Measurements from ENCODE around the gene ERO1B.
A peak's percentile ranks its signal among the peaks of the same experiment; 100 is the strongest.

The ERO1B gene

DNA sequence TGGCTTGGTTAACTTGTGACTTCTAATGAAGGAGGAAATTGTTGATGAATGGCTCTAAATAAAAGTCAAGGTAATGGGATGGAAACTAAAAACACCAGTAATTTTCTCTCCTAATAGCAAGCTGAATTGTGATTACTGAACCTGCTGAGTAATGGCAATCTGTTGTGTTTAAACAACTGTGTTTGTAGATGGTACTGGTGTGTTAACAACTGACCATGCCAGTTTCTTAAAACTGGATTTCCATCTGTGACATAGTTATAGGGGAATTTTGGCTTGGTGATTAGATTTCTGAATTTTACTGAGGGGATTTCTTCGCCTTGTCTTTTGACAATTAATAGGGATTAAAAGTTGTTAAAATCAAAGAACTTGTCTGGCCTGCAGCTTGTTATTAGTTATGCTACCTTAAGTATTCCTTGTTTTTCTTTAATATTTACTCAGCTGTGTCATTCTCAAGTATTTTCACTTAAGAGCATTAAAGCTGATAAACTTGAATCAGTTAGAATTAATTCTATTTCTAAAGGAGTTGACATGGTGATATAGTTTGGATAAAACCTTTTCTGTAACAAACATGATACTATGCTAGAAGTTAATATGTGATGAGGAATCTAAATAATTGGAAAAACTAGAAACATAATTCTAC, 7.9 kb upstream of the ERO1B start:
- no peak overlapping the region for H2BK120ac ChIP-seq (ENCODE audit: insufficient read depth, low read length, poor library complexity)

DNA sequence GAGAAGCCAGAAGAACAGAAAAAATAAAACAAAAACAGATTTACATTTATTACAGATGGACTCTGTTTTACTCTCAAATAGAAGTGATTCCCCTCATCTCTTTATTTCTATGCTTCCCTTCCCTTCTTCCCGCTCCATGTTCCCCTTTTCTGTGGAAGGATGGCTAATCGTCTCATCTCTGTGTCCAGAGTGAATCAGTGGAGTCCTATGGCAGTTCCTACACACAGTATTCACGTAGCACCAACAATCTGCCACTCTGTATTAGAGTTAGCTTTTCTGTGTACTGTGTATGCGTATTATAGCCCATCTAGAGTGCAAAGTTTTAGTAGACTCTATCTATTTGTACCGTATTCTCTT, 6.8 kb upstream of the ERO1B start:
- Histone ChIP-seq H4K91ac (ENCODE audit: low read depth, low read length) (no peak overlapping the region), H2BK5ac (ENCODE audit: low read depth, low read length, poor library complexity) (no peak overlapping the region), H3K4ac (ENCODE audit: low read depth, low read length) (no peak overlapping the region), H4K12ac (ENCODE audit: low read depth, low read length) (no peak overlapping the region), H3K14ac (ENCODE audit: low read length) (no peak overlapping the region), H3K18ac (ENCODE audit: low read length) (no peak overlapping the region), H4K8ac (ENCODE audit: low read depth, low read length) (no peak overlapping the region), H3K79me1 (ENCODE audit: low read length) (no peaks in the 10 kb centered on the region), H2AFZ (ENCODE audit: insufficient read depth, low read length, poor library complexity) (no peak overlapping the region), H3K36me3 (ENCODE audit: control insufficient read depth in 1 of 2, insufficient read depth in 2 of 2, low read length in 2 of 2) (no peaks in the 10 kb centered on the region), H3K9ac (ENCODE audit: low read length) (no peak overlapping the region), H3K79me2 (ENCODE audit: control insufficient read depth, insufficient read depth, low read length, poor library complexity) (no peaks in the 10 kb centered on the region), H3K4me3 (ENCODE audit: low read depth, low read length) (no peak overlapping the region), H2BK12ac (ENCODE audit: low read length) (no peak overlapping the region), H2BK120ac (ENCODE audit: insufficient read depth, low read length, poor library complexity) (no peak overlapping the region), H3K9me3 (ENCODE audit: insufficient read depth, low read depth, low read length) (no peaks in the 10 kb centered on the region), H3K27me3 (ENCODE audit: insufficient read depth, low read length) (no peaks in the 10 kb centered on the region), H3K23ac (ENCODE audit: low read length) (no peak overlapping the region), H2AK5ac (ENCODE audit: low read length) (no peak overlapping the region), H3K27ac (ENCODE audit: low read depth, low read length) (no peak overlapping the region), H3K4me2 (ENCODE audit: low read length) (no peak overlapping the region), H3K4me1 (ENCODE audit: control insufficient read depth in 1 of 2, insufficient read depth in 2 of 2, low read length in 2 of 2) (no peaks in the 10 kb centered on the region)
- DNase-seq: no peak
- no CpG with 5 or more reads among the region's 5 CpGs for WGBS (ENCODE audit: extremely low coverage, insufficient coverage, insufficient read length)

More for the DNA sequence above, 7.9 kb upstream of the ERO1B start:
- H2AFZ ChIP-seq (ENCODE audit: insufficient read depth, low read length, poor library complexity): no peak overlapping the region
- H4K8ac ChIP-seq (ENCODE audit: low read depth, low read length): no peak overlapping the region
- no peak overlapping the region for H3K27ac ChIP-seq (ENCODE audit: low read depth, low read length)
- H3K27me3 ChIP-seq (ENCODE audit: insufficient read depth, low read length): no peaks in the 10 kb centered on the region
- H3K4me3 ChIP-seq (ENCODE audit: low read depth, low read length): no peak overlapping the region
- H3K14ac ChIP-seq (ENCODE audit: low read length): no peak overlapping the region
- no peak overlapping the region for H3K4ac ChIP-seq (ENCODE audit: low read depth, low read length)
- H3K9me3 ChIP-seq (ENCODE audit: insufficient read depth, low read depth, low read length): no peaks in the 10 kb centered on the region
- H4K91ac ChIP-seq (ENCODE audit: low read depth, low read length): no peak overlapping the region
- no peak for DNase-seq
- no peak overlapping the region for H3K4me2 ChIP-seq (ENCODE audit: low read length)
- H3K23ac ChIP-seq (ENCODE audit: low read length): no peak overlapping the region
- no peak overlapping the region for H2AK5ac ChIP-seq (ENCODE audit: low read length)
- H3K4me1 ChIP-seq (ENCODE audit: control insufficient read depth in 1 of 2, insufficient read depth in 2 of 2, low read length in 2 of 2): no peaks in the 10 kb centered on the region
- H3K36me3 ChIP-seq (ENCODE audit: control insufficient read depth in 1 of 2, insufficient read depth in 2 of 2, low read length in 2 of 2): no peaks in the 10 kb centered on the region
- no peaks in the 10 kb centered on the region for H3K79me1 ChIP-seq (ENCODE audit: low read length)
- H2BK5ac ChIP-seq (ENCODE audit: low read depth, low read length, poor library complexity): no peak overlapping the region
- no peak overlapping the region for H3K9ac ChIP-seq (ENCODE audit: low read length)
- WGBS (ENCODE audit: extremely low coverage, insufficient coverage, insufficient read length): no CpG with 5 or more reads among the region's 1 CpG
- no peak overlapping the region for H3K18ac ChIP-seq (ENCODE audit: low read length)
- no peak overlapping the region for H4K12ac ChIP-seq (ENCODE audit: low read depth, low read length)
- no peaks in the 10 kb centered on the region for H3K79me2 ChIP-seq (ENCODE audit: control insufficient read depth, insufficient read depth, low read length, poor library complexity)
- no peak overlapping the region for H2BK12ac ChIP-seq (ENCODE audit: low read length)

DNA sequence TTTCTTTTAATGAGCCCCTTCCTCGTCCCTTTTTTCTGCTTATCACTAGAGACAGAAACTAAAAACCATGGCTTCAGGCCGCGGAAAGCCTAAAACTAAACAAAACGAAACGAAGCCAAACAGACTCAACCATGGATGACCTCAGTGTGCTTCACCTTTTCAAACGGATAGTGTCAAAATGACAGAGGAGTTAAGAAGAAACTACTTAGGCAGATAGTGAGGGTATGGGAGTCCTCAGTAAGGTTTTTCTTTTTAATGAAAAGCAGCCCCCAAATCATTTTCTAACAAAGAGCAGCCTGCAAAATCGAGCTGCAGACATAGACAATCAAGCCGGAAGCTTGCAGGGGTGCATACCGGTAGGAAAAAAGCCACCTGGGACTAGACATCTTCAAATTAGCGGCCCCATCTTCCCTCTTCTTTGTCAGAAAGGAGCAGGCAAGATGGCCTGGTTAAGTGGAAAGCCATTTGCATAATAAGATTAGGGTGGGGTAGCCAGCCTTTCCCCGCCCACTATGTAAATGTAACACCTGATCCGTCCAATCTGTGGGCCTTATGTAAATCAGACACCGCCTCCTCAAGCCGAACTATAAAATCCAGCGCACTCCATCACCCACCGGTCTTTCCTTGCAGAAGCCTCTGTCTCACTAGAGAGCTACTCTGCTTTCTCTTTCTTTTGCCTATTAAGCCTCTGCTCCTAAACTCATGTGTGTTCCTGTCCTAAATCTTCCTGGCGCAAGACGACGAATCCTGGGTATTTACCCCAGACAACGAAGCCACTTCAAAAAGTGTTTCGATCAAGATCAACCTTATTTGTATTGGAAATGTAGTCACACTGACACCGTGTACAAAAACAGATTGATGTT, 6.2 kb upstream of the ERO1B start:
- no peaks in the 10 kb centered on the region for H3K79me1 ChIP-seq (ENCODE audit: low read length)
- H3K9ac ChIP-seq (ENCODE audit: low read length): no peak overlapping the region
- H4K8ac ChIP-seq (ENCODE audit: low read depth, low read length): no peak overlapping the region
- no peaks in the 10 kb centered on the region for H3K9me3 ChIP-seq (ENCODE audit: insufficient read depth, low read depth, low read length)
- no peak overlapping the region for H3K18ac ChIP-seq (ENCODE audit: low read length)
- no peak overlapping the region for H3K4me2 ChIP-seq (ENCODE audit: low read length)
- no peak overlapping the region for H2BK12ac ChIP-seq (ENCODE audit: low read length)
- no peak overlapping the region for H2BK5ac ChIP-seq (ENCODE audit: low read depth, low read length, poor library complexity)
- no peaks in the 10 kb centered on the region for H3K27me3 ChIP-seq (ENCODE audit: insufficient read depth, low read length)
- no peak overlapping the region for H2AK5ac ChIP-seq (ENCODE audit: low read length)
- no peak overlapping the region for H3K4ac ChIP-seq (ENCODE audit: low read depth, low read length)
- no peaks in the 10 kb centered on the region for H3K36me3 ChIP-seq (ENCODE audit: control insufficient read depth in 1 of 2, insufficient read depth in 2 of 2, low read length in 2 of 2)
- no peak overlapping the region for H4K12ac ChIP-seq (ENCODE audit: low read depth, low read length)
- no peak overlapping the region for H3K23ac ChIP-seq (ENCODE audit: low read length)
- H3K27ac ChIP-seq (ENCODE audit: low read depth, low read length): no peak overlapping the region
- H3K4me1 ChIP-seq (ENCODE audit: control insufficient read depth in 1 of 2, insufficient read depth in 2 of 2, low read length in 2 of 2): no peaks in the 10 kb centered on the region
- DNase-seq: peak in 1 of 2 donors; percentile 10
- H3K79me2 ChIP-seq (ENCODE audit: control insufficient read depth, insufficient read depth, low read length, poor library complexity): no peaks in the 10 kb centered on the region
- H2BK120ac ChIP-seq (ENCODE audit: insufficient read depth, low read length, poor library complexity): no peak overlapping the region
- no peak overlapping the region for H3K4me3 ChIP-seq (ENCODE audit: low read depth, low read length)
- no peak overlapping the region for H4K91ac ChIP-seq (ENCODE audit: low read depth, low read length)
- no CpG with 5 or more reads among the region's 22 CpGs for whole genome bisulfite sequencing (ENCODE audit: extremely low coverage, insufficient coverage, insufficient read length)
- no peak overlapping the region for H3K14ac ChIP-seq (ENCODE audit: low read length)
- H2AFZ ChIP-seq (ENCODE audit: insufficient read depth, low read length, poor library complexity): no peak overlapping the region

DNA sequence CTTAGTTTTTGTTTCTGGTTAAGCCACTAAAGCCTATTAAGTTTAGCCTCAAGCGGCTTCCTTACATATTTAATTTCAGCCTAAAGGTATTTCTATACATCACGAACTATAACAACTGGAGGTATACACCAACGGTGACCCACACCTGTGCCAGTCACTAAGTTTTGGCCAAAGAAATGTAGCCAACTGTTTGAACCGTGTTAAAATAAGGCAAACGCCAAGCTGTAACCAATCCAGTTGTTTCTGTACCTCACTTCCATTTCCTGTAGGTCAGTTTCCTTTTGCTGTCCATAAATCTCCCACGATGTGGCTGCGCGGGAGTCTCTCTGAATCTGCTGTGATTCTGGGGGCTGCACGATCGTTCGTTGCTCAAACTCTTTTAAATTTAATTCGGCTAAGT, 5.6 kb upstream of the ERO1B start:
- no peak overlapping the region for H2AK5ac ChIP-seq (ENCODE audit: low read length)
- no peaks in the 10 kb centered on the region for H3K36me3 ChIP-seq (ENCODE audit: control insufficient read depth in 1 of 2, insufficient read depth in 2 of 2, low read length in 2 of 2)
- no peaks in the 10 kb centered on the region for H3K4me1 ChIP-seq (ENCODE audit: control insufficient read depth in 1 of 2, insufficient read depth in 2 of 2, low read length in 2 of 2)
- H2BK12ac ChIP-seq (ENCODE audit: low read length): no peak overlapping the region
- no peak overlapping the region for H4K91ac ChIP-seq (ENCODE audit: low read depth, low read length)
- H2BK120ac ChIP-seq (ENCODE audit: insufficient read depth, low read length, poor library complexity): no peak overlapping the region
- no peak overlapping the region for H4K8ac ChIP-seq (ENCODE audit: low read depth, low read length)
- no peak overlapping the region for H3K18ac ChIP-seq (ENCODE audit: low read length)
- H3K14ac ChIP-seq (ENCODE audit: low read length): no peak overlapping the region
- DNase-seq: no peak
- H3K27ac ChIP-seq (ENCODE audit: low read depth, low read length): no peak overlapping the region
- H3K4me2 ChIP-seq (ENCODE audit: low read length): no peak overlapping the region
- H4K12ac ChIP-seq (ENCODE audit: low read depth, low read length): no peak overlapping the region
- H3K9ac ChIP-seq (ENCODE audit: low read length): no peak overlapping the region
- H3K23ac ChIP-seq (ENCODE audit: low read length): no peak overlapping the region
- no peak overlapping the region for H2AFZ ChIP-seq (ENCODE audit: insufficient read depth, low read length, poor library complexity)
- H3K4ac ChIP-seq (ENCODE audit: low read depth, low read length): no peak overlapping the region
- no peaks in the 10 kb centered on the region for H3K9me3 ChIP-seq (ENCODE audit: insufficient read depth, low read depth, low read length)
- no peaks in the 10 kb centered on the region for H3K79me2 ChIP-seq (ENCODE audit: control insufficient read depth, insufficient read depth, low read length, poor library complexity)
- H2BK5ac ChIP-seq (ENCODE audit: low read depth, low read length, poor library complexity): no peak overlapping the region
- WGBS (ENCODE audit: extremely low coverage, insufficient coverage, insufficient read length): no CpG with 5 or more reads among the region's 12 CpGs
- H3K27me3 ChIP-seq (ENCODE audit: insufficient read depth, low read length): no peaks in the 10 kb centered on the region
- no peak overlapping the region for H3K4me3 ChIP-seq (ENCODE audit: low read depth, low read length)
- no peaks in the 10 kb centered on the region for H3K79me1 ChIP-seq (ENCODE audit: low read length)

Measured in trophoblast cell (in vitro differentiated cells and primary cell).